Smooth muscle cell (in vitro differentiated cells): ENCODE data around the gene ACSS1. TPM values are rescaled to one million over a fixed set of nuclear protein-coding genes. Genes with fewer than 3 reads are reported as not detected.

Experiments
- DNase-seq: peaks from one replicate; lab custom pipeline; 2025; ENCODE audit not compliant: unreplicated experiment; lab: John Stamatoyannopoulos, UW
- H2AFZ ChIP-seq: fragments of 200-600 bp; sonication (generic); 2 replicates; pipeline ENCODE4 v1.6.0; 2016; ENCODE audit warnings: antibody characterized with exemption, low read depth, mild to moderate bottlenecking
- H3F3A ChIP-seq: fragments of 200-600 bp; sonication (generic); 2 replicates; pipeline ENCODE4 v1.6.0; 2017; ENCODE audit warnings: antibody characterized with exemption, low read depth
- H3K27ac ChIP-seq: fragments of 200-600 bp; sonication (generic); 2 replicates; pipeline ENCODE4 v1.5.1; 2016; ENCODE audit warnings: low read depth, mild to moderate bottlenecking
- H3K27me3 ChIP-seq: fragments of 200-600 bp; sonication (generic); 2 replicates; pipeline ENCODE4 v1.6.1; 2016; ENCODE audit warnings: low read depth, mild to moderate bottlenecking
- H3K36me3 ChIP-seq: fragments of 200-600 bp; sonication (generic); 2 replicates; pipeline ENCODE4 v1.5.1; 2016; ENCODE audit warnings: low read depth
- H3K4me1 ChIP-seq: fragments of 200-600 bp; sonication (generic); 2 replicates; pipeline ENCODE4 v1.5.1; 2016; ENCODE audit warnings: low read depth
- H3K4me2 ChIP-seq: fragments of 200-600 bp; sonication (generic); 2 replicates; pipeline ENCODE4 v1.6.0; 2016; ENCODE audit warnings: mild to moderate bottlenecking
- H3K4me3 ChIP-seq: fragments of 200-600 bp; sonication (generic); 2 replicates; pipeline ENCODE4 v1.5.1; 2016; ENCODE audit warnings: mild to moderate bottlenecking
- H3K79me2 ChIP-seq: fragments of 200-600 bp; sonication (generic); 2 replicates; pipeline ENCODE4 v1.6.0; 2016; ENCODE audit warnings: low read depth, mild to moderate bottlenecking
- H3K9ac ChIP-seq: fragments of 200-600 bp; sonication (generic); 2 replicates; pipeline ENCODE4 v1.6.0; 2016; ENCODE audit warnings: low read depth
- H3K9me3 ChIP-seq: fragments of 200-600 bp; sonication (generic); replicated peaks from 2 replicates; pipeline ENCODE4 v1.5.1; 2016; ENCODE audit warnings: low read depth
- H4K20me1 ChIP-seq: fragments of 200-600 bp; sonication (generic); 2 replicates; pipeline ENCODE4 v1.6.0; 2016; ENCODE audit warnings: low read depth
- WGBS: methylation state at CpG from one replicate; pipeline ENCODE4 v1.1.7; 2016; ENCODE audit warnings: low lambda C conversion rate; 5-methylcytosine and 5-hydroxymethylcytosine counted together
- polyA plus RNA-seq: library from polyadenylated mRNA; unstranded; fragments of >200 nt; fragmentation: Nextera tagmentation; extraction: Ambion mirVana; gene quantifications from 2 replicates; pipeline ENCODE4 v1.2.1, GENCODE V29; 2016
- total RNA-seq: library from RNA; depleted of rRNA; stranded (reverse); fragments of >200 nt; gene quantifications from 2 replicates; pipeline ENCODE4 v1.2.3, GENCODE V29; 2014
- TF ChIP-seq, protein P1 (sequence below): fragments of 200-600 bp; sonication (generic); IDR thresholded peaks from 2 replicates; pipeline ENCODE4 v1.5.1; 2017; ENCODE audit warnings: borderline replicate concordance, mild to moderate bottlenecking, antibody characterized with exemption; ENCODE audit not compliant: insufficient read depth, poor library complexity, severe bottlenecking

The ACSS1 gene
- total and polyA plus RNA-seq, 2 experiments from 2014 or later, result 2.4 to 2.8 TPM

DNA sequence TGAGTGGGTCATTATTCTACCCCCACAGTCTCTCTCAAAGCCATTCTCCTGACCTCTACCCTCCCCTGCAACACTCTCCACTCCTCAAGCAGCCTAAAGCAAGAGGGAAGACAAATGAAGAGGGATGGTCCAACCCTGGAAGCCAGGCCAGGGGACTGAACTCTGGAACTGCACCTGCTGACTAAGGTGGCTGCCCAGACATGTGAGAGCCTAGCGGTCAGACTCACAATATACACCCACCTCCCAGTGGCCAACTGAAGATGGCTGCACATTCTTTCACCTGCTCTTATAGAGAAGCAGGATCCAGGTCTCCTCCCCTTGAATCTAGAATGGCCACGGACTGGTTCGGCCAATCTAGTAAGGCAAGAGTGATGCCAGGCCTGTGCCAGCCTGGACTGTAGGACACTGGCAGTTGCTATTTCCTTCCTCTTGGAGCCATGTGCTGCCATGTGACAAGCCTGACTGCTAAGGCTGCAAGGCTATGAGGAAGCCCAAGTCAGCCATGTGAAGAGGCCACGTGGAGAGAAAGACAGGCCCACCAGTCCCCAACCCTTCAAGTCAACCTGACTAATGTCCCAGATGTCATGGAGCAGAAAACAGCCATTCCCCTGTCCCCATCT is 31.8 kb downstream of the ACSS1 start:
- no peak for DNase-seq
- no peaks in the 10 kb centered on the region for H3K27me3 ChIP-seq
- WGBS, result 94% methylated on average over 4 of the region's 4 CpGs
- H3K36me3 ChIP-seq, result no peaks in the 10 kb centered on the region
- H3K9ac ChIP-seq, result no peak overlapping the region
- H3K4me2 ChIP-seq, result no peak overlapping the region
- no peaks in the 10 kb centered on the region for H3F3A ChIP-seq
- no peak overlapping the region for H2AFZ ChIP-seq
- H4K20me1 ChIP-seq, result no peaks in the 10 kb centered on the region
- no peaks in the 10 kb centered on the region for H3K4me1 ChIP-seq
- H3K79me2 ChIP-seq, result no peaks in the 10 kb centered on the region
- no peak overlapping the region for H3K27ac ChIP-seq
- TF ChIP-seq, protein P1, sequence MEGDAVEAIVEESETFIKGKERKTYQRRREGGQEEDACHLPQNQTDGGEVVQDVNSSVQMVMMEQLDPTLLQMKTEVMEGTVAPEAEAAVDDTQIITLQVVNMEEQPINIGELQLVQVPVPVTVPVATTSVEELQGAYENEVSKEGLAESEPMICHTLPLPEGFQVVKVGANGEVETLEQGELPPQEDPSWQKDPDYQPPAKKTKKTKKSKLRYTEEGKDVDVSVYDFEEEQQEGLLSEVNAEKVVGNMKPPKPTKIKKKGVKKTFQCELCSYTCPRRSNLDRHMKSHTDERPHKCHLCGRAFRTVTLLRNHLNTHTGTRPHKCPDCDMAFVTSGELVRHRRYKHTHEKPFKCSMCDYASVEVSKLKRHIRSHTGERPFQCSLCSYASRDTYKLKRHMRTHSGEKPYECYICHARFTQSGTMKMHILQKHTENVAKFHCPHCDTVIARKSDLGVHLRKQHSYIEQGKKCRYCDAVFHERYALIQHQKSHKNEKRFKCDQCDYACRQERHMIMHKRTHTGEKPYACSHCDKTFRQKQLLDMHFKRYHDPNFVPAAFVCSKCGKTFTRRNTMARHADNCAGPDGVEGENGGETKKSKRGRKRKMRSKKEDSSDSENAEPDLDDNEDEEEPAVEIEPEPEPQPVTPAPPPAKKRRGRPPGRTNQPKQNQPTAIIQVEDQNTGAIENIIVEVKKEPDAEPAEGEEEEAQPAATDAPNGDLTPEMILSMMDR, result no peak
- no peak overlapping the region for H3K4me3 ChIP-seq
- H3K9me3 ChIP-seq, result no peaks in the 10 kb centered on the region

DNA sequence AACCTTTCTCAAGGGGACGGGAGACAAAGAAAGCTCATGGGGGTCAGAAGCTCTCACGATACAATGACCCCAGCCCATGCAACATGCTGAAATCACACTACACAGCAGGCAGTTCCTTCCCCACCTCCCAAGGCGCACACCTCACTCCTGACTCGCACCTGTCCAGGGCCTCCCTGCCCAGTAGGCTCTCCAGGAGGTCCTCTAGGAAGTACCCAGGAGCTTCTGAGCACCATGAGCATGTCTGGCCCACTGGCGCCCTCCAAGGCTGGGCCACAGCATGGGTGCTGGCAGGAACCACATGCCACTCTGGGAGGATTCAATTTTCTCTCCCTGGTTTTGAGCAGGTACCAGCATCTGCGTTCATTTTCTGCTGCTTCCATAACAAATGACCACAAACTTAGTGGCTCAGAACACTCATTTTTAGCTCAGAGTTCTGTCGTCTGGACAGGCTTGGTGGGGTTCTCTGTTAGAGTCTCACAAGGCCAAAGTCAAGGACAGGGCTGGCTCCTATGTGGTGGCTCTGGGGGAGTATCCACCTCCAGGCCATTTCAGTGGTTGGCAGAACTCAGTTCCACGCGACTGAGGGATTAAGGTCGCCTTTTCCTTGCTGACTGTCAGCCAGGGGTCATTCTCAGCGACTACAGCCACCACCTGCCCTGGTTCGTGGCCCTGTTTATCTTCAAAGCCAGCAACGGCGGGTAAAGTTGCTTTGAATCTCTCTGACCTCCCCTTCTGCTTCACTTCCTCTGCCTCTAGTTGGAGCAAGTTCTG is 32.7 kb downstream of the ACSS1 start:
- TF ChIP-seq, protein P1, result no peak
- H3K4me2 ChIP-seq, result no peak overlapping the region
- no peak for DNase-seq

DNA sequence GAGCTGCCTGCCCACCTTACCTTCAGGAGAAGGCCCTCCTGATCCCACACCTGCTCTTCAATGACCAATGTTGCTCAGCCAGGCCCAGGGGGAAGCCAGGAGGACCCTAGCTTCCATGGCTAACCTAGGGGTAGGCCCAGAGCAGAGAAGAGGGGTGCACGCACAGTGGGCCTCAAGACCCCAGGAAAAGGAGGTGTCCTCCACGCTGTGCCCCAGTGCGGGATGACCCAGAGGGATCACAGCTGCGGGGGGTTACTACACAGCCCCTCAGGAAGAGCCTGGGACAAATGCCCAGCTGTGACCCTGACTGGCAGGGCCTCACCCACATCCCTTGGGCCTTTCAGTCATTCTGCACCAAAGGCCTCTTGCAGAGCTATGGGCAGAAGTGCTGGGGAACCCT is 33.8 kb downstream of the ACSS1 start:
- Histone ChIP-seq H3K27ac (no peak overlapping the region), H3K4me3 (no peak overlapping the region), H3K36me3 (no peaks in the 10 kb centered on the region), H3F3A (no peaks in the 10 kb centered on the region), H3K9ac (no peak overlapping the region), H3K9me3 (no peaks in the 10 kb centered on the region), H3K4me1 (no peaks in the 10 kb centered on the region), H4K20me1 (no peaks in the 10 kb centered on the region), H3K27me3 (no peaks in the 10 kb centered on the region), H3K79me2 (no peaks in the 10 kb centered on the region), H3K4me2 (no peak overlapping the region), H2AFZ (no peak overlapping the region)
- no peak for DNase-seq
- TF ChIP-seq, protein P1, result no peak
- 94% methylated on average over 4 of the region's 4 CpGs for WGBS

More for the DNA sequence above, 32.7 kb downstream of the ACSS1 start:
- Histone ChIP-seq H3K9ac (no peak overlapping the region), H3K27ac (no peak overlapping the region), H3K4me1 (no peaks in the 10 kb centered on the region), H3K9me3 (no peaks in the 10 kb centered on the region), H3K79me2 (no peaks in the 10 kb centered on the region), H4K20me1 (no peaks in the 10 kb centered on the region), H3K4me3 (no peak overlapping the region), H3K27me3 (no peaks in the 10 kb centered on the region), H2AFZ (no peak overlapping the region), H3F3A (no peaks in the 10 kb centered on the region), H3K36me3 (no peaks in the 10 kb centered on the region)
- 88% methylated on average over 14 of the region's 14 CpGs for WGBS

DNA sequence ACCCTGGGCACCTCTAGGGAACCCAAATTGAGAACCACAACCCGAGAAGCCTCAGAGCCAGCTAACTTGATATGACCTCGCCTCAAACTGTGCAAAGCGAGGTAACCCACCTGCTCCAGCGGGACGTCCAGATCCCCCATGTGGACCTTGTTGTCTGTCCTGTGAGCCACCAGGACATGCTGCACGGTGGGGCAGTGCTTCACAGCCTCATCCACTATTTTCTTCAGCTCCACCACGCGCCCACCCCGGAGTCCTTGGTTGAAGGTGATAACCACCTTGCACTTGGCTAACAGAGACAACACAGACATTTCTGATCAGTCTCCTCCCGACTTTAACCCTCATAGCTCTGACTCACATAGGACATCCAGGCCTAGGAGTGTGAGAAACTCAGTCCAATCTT is 34.6 kb downstream of the ACSS1 start:
- 80% methylated on average over 10 of the region's 10 CpGs for WGBS
- H3K4me2 ChIP-seq, result no peak overlapping the region
- no peak overlapping the region for H3K4me3 ChIP-seq
- H3K9me3 ChIP-seq, result no peaks in the 10 kb centered on the region
- H3K9ac ChIP-seq, result no peak overlapping the region
- H3K79me2 ChIP-seq, result no peaks in the 10 kb centered on the region
- no peaks in the 10 kb centered on the region for H3K4me1 ChIP-seq
- TF ChIP-seq, protein P1, result no peak
- H2AFZ ChIP-seq, result no peak overlapping the region
- H3K27me3 ChIP-seq, result no peaks in the 10 kb centered on the region
- H3K27ac ChIP-seq, result no peak overlapping the region
- H3F3A ChIP-seq, result no peaks in the 10 kb centered on the region
- no peaks in the 10 kb centered on the region for H3K36me3 ChIP-seq
- no peaks in the 10 kb centered on the region for H4K20me1 ChIP-seq
- no peak for DNase-seq
